ENCODE data around the gene OXNAD1.

OXNAD1 gene

GRCh38 chr3:16331319-16331883 is 66.4 kb downstream of the OXNAD1 start:
- TF ChIP-seq, protein P1, sequence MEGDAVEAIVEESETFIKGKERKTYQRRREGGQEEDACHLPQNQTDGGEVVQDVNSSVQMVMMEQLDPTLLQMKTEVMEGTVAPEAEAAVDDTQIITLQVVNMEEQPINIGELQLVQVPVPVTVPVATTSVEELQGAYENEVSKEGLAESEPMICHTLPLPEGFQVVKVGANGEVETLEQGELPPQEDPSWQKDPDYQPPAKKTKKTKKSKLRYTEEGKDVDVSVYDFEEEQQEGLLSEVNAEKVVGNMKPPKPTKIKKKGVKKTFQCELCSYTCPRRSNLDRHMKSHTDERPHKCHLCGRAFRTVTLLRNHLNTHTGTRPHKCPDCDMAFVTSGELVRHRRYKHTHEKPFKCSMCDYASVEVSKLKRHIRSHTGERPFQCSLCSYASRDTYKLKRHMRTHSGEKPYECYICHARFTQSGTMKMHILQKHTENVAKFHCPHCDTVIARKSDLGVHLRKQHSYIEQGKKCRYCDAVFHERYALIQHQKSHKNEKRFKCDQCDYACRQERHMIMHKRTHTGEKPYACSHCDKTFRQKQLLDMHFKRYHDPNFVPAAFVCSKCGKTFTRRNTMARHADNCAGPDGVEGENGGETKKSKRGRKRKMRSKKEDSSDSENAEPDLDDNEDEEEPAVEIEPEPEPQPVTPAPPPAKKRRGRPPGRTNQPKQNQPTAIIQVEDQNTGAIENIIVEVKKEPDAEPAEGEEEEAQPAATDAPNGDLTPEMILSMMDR (conservative IDR thresholded peaks at IDR 0.05), result no peak
- no peak overlapping the region for H3K27ac ChIP-seq

GRCh38 chr3:16332904-16333426 is 68.0 kb downstream of the OXNAD1 start:
- TF ChIP-seq, protein P1 (conservative IDR thresholded peaks at IDR 0.05), result no peak
- H3K27ac ChIP-seq, result no peak overlapping the region

DNA sequence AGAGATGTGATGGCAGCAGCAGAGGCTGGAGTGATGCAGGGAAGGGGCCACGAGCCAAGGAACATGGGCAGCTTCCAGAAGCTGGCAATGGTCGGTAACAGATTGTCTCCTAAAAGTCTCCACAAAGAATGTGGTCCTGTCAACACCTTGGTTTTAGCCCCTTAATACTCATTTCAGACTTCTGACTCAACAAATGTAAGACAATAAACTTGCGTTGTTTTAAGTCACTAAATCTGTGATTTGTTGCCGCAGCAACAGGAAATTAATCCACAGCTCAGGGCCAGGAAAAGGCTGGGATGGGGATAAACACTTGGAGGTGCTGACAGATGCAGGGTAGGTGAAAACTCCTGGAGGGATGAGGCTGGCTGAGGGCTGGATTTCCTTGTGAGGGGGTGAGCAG is 69.9 kb downstream of the OXNAD1 start:
- TF ChIP-seq, protein P1 (conservative IDR thresholded peaks at IDR 0.05), result no peak
- H3K27ac ChIP-seq, result no peak overlapping the region

GRCh38 chr3:16335333-16335732 is 70.3 kb downstream of the OXNAD1 start:
- TF ChIP-seq, protein P1 (conservative IDR thresholded peaks at IDR 0.05), result no peak
- no peak overlapping the region for H3K27ac ChIP-seq

GRCh38 chr3:16335772-16336645 is 71.0 kb downstream of the OXNAD1 start:
- TF ChIP-seq, protein P1 (conservative IDR thresholded peaks at IDR 0.05), result no peak
- no peak overlapping the region for H3K27ac ChIP-seq

DNA sequence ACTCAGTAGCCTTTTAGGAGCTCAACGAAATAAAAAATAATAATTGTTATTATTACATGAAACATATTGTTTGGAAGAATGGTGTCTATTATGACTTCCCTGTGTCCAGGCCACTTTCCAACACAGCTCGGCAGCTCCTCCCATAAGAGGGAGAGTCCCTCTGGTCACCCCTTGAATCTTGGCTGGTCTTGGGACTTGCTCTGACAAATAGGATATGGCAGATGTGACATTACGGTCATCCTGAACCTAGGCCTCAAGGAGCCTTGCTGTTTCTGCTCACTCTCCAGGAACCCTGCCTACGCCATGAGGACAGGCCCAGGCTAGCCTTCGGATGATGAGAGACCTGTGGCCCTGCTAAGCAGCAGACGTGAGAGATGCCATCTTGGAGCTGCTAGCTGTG is 71.8 kb downstream of the OXNAD1 start:
- H3K27ac ChIP-seq, result no peak overlapping the region
- TF ChIP-seq, protein P1 (conservative IDR thresholded peaks at IDR 0.05), result no peak

DNA sequence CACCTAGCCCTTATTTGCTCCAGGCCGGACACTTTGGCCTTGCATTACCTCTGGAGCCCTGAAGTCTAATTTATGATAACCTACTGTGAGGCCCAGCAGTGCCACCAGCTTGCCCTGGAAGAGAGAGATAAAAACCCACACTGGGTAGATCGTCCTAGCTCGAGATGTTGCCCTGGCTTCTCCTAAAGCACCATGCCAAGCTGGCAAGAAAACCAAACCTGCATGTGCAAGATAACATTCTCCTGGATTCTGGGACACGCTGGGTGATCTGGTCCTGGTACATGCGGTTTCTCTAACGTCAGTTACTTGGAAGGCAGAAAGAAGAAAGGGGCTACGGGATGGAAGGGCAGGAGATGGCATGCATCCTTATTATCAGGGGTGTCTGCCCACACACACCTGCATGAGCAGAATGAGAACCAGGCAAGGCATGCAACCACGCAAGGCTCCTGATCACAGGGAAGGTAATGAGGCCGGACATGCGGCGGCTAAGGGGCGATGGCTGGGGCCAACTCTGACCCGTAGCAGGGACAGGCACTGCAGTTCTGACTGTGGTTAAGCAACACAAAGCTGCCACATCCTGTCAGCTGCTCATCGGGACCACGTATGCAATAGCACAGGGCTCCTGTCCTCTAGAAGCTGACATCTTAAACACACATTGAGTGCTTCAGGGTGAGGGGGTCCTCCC is 73.0 kb downstream of the OXNAD1 start:
- no peak overlapping the region for H3K27ac ChIP-seq

More for the DNA sequence above, 73.0 kb downstream of the OXNAD1 start:
- TF ChIP-seq, protein P1 (conservative IDR thresholded peaks at IDR 0.05), result no peak

All from VCaP (cell line).